ACHN (cell line): ENCODE measurements around the gene ATP8A2.

Source experiments
- DNase-seq: peaks from one replicate; pipeline ENCODE4 v3.0.0-alpha.2; 2015
- in situ Hi-C: cut with HindIII; loops from 2 replicates; pipeline ENCODE4 v1.10.0; 2017; ENCODE audit warnings: low sequenced_read_pairs, low pct_ligation_motif_present, low pct_unique_long_range_greater_than_20kb

Gene ATP8A2

DNA sequence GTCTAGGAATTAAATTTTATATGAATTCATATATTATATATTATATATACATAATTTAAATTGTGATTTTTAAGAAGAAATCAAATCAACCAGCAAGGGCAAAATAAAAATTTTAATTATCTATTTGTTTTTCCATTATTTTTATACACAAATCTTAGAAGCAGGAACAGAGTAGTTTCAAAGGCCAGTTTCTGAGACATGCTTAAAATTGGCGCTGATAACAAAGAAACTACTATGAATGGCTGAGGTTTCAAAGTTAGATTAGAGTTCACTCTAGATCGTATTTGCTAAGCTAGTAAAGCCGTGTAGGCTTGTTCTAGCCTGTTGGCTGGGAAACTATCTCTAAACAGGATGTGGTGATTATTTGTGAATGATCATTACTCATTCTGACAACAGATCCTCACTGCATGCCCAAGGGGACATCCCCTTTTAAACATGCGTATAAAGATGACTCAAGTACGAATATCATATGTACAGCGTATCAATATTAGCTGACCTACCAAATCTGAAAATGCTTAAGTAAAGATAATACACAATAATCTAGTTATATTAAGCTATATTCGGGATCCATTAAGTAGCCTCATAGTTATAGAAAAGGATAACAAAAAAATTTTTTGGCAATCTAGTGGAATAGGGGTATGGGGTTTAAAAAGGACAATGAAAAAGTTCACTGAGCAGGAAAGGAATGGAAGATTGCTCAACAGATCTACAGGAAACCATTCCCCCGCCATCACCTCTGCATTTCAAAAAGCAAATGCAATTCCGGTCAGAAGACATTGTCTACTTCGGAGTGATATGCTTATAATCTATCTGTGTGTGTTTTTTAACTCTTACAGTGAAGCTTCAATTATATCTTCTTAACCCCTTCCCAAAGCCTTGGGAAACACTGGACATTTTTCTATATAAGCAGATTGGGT lies 529.9 kb downstream of the ATP8A2 start:
- in situ Hi-C loops: no loop called here
- peak; percentile 58 for DNase-seq

DNA sequence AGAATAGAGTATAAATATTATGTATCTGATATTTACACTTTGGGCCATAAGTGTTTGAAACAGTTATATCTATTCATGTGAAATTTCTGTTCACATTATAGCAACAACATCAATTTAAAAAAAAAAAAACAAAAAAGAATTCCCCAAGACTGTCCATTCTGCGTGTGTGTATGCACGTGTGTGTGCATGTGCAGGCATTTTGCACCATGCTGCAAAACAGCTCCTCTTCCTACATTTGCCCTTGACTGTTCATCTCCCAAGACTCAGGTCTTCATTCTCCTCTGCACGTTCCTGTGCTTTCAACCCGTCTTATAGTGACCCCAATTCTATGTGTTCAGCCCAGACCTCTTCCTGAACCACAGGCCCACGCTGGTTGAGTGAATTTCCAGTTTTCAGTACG lies 530.7 kb downstream of the ATP8A2 start:
- in situ Hi-C loops: no loop called here
- no peak for DNase-seq

DNA sequence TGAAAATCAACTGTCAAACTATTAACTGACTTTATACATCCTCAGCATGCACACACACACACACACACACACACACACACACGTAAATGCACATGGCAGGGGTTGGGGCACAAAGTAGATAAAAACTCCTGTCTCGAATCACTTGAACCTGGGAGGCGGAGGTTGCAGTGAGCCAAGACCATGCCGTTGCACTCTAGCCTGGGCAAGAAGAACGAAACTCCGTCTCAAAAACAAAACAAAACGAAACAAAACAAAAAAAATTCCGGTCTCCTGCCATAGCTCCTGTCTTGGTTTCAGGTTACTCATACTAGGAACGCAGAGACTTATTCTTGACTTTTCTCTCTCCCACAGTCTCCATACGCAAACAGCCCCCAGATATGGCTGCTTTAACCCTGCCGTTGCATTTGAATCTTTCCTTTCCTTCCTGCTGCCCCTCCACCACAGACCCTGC lies 531.1 kb downstream of the ATP8A2 start:
- in situ Hi-C loops: no loop called here
- no peak for DNase-seq

DNA sequence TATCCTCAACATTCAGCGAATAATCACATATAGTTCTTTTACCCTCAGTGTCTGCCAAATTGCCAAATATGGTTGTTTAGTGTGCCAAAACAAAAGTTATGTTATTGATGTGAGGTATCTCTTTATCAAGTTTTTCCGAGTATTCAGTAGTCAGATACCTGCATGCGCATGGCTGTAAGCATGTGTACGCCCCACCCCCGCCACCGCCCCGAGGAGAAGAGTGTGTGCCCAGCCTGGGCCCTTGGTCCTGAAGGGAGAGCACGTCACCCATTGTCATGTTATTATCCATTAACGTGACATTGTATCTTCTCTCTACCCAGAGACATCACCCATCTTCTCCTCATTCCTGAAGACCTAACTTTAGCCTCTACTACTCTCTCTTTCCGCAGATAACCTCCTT lies 533.1 kb downstream of the ATP8A2 start:
- no peak for DNase-seq
- in situ Hi-C loops: no loop called here

DNA sequence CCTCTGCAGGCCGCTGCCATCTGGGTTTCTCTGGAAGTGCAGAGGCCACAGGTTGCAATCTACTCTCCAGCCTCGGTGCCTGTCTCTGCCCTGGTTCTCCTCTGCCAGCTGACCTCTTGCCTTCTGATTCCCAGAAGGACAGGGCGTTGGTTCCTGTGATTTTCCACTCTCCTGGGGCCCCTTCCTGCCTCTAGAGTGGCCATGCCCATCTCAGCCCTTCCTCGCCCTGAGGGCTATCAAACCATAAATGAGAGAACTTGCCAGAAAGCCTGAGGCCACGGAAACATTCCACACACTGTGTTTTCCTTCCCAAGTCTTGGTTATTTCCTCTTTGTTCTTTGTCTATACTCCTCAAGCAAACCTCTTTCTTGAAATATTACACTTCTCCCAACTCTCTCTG lies 533.8 kb downstream of the ATP8A2 start:
- DNase-seq: no peak
- in situ Hi-C loops: no loop called here

DNA sequence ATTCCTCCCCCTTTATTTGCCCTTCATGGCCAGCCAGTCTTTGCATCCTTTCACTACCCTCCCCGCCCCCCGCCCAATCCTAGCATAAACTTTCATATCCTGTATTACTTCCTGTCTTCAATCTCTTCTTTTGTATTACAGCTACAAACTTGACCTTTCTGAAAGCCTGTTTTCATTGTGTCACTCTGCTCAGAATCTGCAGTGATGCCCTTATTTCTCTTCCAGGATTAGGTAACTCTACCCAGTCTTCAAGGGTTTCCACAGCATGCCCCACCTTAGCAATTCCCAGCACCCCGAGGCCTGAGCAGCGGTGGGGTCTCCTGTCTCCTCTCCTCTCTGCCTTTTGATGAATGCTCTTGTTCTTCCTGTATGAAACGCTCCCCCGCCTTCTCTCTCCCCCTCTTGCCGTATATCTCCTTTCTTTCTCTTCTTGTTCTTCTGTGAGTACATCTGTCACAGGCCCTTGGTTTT lies 534.5 kb downstream of the ATP8A2 start:
- DNase-seq: no peak
- in situ Hi-C loops: no loop called here

DNA sequence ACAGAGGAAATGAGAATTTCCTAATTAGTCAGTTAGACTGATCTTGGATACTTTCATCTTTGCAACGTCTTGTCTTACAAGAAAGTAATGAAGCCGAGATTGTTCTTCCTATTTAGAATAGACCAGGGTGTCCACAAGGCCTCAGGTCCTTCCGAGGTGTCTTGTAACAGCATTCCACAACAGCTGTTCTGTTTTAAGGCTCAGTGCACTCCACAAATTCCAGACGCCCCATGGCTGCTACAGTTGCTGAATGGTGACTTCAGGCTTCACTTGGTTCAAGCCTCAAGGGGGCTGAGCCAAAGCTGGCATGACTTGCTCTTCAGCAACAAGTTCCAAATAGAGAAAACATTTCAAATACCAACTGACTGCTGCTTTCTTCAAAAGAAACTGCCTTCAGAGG lies 536.6 kb downstream of the ATP8A2 start:
- in situ Hi-C loops: no loop called here
- no peak for DNase-seq

DNA sequence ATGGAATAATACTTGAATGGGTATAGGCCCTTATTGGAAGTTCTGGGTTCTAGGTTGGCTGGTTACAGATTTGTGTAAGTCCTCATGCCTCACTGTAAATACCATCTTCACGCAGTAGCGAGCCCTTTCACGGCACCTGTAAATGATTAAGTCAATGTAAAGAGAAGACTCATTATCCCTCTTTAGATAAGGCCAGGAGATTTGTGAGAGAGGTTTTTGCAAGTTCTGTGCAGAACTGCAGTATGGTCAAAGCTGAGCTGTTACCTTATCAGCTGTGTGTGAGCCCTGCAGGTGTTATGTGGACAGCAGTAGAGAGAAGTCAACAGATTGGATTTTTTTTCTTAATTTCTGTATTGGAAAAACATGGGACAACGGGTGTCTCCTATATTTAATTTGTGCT lies 538.5 kb downstream of the ATP8A2 start:
- in situ Hi-C loops: no loop called here
- no peak for DNase-seq

DNA sequence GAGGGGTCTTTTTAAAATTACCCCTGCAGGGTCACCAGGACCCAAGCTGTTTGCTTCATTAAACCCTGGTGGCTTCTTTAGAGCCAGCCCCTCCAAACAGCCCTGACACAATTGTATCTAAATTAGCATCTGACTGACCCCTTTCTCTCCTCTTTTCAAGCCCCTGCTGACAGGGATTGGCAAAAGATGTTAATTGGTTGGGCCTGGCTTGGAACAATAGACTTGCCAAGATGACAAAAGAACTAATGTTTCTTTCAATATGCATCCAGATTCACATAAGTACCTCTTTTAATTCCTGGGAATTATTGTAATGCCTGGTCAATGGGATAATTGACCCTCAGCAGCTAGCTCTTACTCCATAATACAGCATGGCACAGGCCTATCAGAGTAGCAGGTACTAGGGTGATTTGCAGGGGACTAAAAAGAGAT lies 539.2 kb downstream of the ATP8A2 start:
- in situ Hi-C loops: no loop called here
- DNase-seq: no peak

DNA sequence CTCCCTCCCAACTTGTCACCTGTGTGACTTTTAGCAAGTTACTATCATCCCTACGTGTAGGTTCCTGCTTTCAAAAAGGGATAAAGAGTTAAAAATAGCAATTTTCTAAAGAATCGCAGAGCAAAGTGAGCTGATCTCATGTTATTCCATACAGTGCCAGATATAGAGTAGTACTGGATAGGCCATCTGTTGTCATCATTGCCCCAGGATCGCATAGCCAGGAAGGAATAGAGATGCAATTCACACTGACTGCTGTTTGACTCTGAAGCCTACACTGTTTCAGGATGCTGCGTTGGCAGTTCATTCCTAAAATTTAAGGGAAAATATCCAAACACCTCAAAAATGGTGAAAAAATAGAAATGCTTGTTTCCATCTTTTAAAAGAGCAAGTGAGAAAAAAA lies 541.2 kb downstream of the ATP8A2 start:
- in situ Hi-C loops: no loop called here
- DNase-seq: no peak

DNA sequence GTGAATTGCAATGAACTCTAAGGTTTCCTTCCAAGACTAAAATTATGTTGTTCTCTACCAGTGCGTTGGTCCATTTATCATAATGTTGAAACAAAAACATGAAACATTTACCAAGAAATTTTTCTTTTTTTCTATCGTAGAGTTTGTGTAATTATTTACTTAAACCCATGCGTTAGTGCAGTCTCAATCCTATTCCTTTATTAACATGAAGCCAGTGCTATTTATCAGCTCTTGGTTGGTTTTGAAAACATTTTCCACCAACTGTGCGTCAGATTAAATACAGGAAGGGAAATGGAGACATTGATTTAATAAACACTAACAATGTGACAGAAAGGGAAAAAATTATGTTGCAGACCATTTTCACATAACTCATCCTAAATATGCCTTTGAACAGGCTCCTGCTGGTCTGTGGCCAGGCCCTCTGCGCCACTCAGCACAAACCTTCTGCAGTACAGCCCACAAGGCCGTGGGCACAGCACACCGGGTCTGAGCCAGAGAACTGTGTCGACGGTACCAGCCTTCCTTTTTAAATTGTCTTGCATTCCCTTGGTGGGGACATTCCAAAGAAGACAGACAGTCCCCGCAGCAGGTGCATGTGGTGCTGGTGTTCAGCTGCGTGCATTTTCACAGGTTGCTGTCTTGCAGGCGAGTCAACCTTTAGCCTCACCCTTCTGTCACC lies 544.2 kb downstream of the ATP8A2 start:
- DNase-seq: no peak
- in situ Hi-C loops: no loop called here

DNA sequence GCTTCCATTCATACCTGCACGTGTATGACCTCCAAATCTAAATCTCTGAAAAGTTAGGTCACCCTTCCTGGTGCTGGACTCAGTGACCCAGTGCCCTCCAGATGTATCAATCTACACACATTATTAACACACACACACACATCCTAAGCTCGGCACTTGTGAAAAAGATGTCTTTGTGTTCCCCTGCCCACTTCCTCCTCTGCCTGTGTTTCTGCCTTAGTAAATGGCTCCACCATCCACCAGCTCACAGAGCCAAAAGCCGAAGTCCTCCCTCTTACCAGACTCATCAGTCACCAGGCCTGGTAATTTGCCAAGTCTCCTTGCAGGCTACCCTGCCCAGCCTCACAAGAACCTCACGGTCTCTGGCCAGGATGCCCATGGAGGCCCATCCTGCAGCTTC lies 548.5 kb downstream of the ATP8A2 start:
- in situ Hi-C loops: no loop called here
- DNase-seq: no peak

DNA sequence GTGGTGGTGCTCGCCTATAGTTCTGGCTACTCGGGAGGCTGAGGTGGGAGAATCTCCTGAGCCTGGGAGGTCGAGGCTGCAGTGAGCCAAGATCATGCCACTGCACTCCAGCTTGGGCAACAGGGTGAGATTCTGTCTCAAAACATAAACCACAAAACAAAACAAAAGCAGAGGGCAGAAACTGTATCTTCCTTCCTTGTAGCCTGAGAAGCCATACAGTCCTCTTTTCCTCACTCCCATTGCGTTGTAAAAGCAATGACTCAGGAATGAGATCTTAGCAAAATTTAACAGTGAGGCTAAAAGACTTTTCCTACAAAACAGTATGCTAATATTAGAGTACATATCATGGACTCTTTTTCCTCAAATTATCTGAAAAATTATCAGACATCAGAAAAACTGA lies 549.2 kb downstream of the ATP8A2 start:
- DNase-seq: no peak
- in situ Hi-C loops: no loop called here

DNA sequence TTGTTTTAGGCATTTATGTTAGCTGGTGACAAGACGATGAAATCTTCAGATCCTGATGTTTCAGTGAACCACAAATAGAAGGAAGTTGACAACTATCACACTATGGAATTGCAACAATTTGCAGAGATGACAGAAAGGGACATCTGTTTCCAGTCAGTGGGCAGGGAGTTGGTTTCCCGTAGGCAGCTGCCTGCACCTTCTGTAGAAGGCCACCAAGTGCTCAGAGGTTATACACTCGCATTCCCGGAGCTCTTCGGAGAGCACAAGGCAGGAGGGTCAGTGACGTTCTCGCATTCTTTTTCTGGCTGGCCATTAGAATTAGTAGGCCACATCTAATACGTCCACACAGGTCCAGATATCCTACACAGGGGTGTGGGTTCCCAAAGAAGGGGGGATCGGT lies 550.6 kb downstream of the ATP8A2 start:
- in situ Hi-C loops: no loop called here
- no peak for DNase-seq

DNA sequence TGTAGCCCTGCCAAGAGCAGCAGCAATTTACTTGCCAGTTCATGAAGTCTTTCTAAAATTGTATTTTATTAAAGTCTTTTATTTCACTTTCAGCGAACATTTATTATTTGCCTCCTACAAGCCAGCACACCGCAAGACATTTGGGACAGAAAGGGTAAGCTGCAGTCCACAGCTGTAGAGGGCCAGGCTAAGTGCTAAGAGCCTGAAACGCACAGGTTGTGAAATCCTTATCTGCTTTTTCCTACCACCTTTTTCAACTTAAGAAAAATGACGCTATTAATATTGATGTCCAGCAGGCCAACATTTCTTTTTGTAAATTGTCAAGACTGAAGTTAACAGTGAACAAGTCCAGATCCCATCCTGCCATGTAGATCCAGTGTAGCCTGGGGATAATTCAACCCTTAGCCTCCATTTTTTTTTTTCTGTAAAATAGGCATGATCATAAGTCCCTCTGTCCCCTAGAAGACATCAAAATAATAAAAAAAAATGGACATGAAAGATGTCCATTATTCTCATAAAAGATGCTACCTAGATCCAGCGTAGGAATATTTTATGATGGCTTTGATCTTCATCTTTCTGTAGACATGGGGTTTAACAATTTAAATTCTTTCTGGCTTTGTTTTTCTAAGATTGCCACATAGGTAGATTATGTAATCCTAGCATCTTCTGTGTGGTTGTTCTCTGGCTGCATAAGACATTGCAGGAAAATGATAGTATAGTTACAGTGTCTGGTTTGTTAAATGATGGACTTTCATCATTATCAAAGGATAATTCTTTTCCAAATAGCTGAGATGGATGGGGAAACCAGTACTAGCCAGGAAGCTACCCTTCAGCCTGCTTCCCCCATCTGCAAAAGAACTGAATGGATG lies 551.7 kb downstream of the ATP8A2 start:
- no peak for DNase-seq
- in situ Hi-C loops: no loop called here

DNA sequence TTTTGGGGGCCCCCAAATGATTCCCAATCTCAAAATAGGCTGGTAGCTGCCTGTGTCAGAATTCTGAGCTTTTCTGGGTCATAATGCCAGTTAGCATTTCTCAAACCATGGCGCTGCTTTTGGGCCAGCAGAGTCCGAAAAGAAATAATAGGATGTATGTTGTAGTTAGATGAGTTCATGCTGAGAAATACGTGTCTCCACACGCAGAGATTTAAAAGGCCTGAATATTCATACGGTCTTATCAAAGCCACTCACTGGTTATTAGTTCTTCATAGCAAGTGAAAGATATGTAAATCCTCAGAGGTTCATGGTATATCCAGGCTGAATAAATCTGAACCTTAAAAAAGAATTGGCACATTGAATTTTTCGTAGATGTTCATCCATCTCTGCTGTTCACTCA lies 555.6 kb downstream of the ATP8A2 start:
- in situ Hi-C loops: no loop called here
- no peak for DNase-seq

DNA sequence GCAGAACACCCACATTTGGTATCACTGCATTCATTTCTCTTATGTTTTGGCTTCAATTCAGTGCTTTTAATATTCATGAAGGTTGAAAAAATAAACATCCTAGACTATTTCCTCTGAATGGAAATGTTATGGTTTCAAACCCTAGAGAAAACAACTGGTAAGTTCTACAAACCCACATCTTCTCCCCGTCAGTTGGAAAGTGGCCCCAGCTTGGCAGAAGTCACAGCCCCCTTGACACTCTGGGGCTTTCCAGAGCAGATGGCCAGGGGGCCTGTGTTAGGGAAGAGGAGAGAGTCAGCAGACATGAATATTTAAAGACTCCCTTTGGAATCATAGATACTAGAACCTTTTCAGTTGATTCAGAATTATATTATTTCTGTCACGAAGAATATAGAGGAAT lies 556.2 kb downstream of the ATP8A2 start:
- in situ Hi-C loops: no loop called here
- no peak for DNase-seq

DNA sequence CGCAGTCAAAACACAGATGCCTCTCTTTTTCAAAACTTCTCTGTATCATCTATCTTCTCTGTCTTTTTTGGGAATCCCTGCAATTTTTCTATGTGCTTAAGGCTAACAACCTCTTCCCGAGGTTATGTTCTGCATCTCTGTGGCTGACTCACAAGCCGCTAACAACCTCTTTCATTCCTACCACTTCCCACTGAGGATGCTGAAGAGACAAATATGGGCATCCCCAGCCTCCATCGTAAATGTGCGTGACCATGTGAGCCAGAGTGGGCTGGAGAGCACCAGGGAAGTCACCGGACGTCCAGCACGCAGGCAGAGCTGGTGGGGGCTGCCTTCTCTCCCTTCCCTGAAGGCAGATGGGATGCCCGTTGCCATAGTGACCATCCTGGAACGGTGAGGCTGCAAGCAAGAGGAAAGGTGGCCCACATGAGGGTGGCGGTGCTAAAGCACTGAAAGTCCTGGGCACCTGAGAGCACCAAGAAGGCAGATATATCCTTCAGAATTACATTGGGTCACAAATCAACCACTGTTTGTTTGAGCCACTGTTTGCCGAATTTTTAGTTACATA lies 557.2 kb downstream of the ATP8A2 start:
- DNase-seq: no peak
- in situ Hi-C loops: no loop called here

DNA sequence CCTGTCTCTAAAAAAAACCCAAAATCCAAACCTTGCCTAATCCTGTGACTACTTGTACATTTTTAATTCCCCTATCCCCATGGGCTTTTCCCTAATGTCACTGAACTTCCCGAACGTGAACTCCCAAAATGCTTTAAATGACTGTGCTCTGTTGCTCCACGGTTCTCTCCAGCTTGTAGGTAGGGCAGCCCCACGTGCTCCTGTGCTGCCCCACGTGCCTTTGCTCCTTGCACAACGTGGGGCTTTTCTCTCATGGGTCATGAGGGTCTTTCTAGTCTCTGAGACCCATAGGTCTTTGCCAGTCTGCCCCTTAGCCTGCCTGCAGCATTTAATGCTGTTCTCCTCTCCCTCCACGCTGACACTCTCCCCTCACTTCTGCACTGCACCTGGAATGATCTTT lies 558.0 kb downstream of the ATP8A2 start:
- no peak for DNase-seq
- in situ Hi-C loops: no loop called here
